GM10266 (cell line): ENCODE data around the gene CHST14.
A peak's percentile ranks its signal among the peaks of the same experiment; 100 is the strongest.

Experiments
- DNase-seq: peaks from one replicate; pipeline ENCODE4 v3.0.0; 2012; ENCODE audit errors: extremely low spot score
- TF ChIP-seq, protein P1 (sequence below): IDR thresholded peaks from 2 replicates; pipeline ENCODE4 v1.5.1; 2012; ENCODE audit warnings: mild to moderate bottlenecking, low read depth; ENCODE audit not compliant: control insufficient read depth, insufficient read depth; ENCODE audit errors: missing control alignments

Gene CHST14

GRCh38 chr15:40511093-40511471 is 40.3 kb downstream of the CHST14 start:
- no peak for DNase-seq
- TF ChIP-seq, protein P1, sequence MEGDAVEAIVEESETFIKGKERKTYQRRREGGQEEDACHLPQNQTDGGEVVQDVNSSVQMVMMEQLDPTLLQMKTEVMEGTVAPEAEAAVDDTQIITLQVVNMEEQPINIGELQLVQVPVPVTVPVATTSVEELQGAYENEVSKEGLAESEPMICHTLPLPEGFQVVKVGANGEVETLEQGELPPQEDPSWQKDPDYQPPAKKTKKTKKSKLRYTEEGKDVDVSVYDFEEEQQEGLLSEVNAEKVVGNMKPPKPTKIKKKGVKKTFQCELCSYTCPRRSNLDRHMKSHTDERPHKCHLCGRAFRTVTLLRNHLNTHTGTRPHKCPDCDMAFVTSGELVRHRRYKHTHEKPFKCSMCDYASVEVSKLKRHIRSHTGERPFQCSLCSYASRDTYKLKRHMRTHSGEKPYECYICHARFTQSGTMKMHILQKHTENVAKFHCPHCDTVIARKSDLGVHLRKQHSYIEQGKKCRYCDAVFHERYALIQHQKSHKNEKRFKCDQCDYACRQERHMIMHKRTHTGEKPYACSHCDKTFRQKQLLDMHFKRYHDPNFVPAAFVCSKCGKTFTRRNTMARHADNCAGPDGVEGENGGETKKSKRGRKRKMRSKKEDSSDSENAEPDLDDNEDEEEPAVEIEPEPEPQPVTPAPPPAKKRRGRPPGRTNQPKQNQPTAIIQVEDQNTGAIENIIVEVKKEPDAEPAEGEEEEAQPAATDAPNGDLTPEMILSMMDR, result no peak

DNA sequence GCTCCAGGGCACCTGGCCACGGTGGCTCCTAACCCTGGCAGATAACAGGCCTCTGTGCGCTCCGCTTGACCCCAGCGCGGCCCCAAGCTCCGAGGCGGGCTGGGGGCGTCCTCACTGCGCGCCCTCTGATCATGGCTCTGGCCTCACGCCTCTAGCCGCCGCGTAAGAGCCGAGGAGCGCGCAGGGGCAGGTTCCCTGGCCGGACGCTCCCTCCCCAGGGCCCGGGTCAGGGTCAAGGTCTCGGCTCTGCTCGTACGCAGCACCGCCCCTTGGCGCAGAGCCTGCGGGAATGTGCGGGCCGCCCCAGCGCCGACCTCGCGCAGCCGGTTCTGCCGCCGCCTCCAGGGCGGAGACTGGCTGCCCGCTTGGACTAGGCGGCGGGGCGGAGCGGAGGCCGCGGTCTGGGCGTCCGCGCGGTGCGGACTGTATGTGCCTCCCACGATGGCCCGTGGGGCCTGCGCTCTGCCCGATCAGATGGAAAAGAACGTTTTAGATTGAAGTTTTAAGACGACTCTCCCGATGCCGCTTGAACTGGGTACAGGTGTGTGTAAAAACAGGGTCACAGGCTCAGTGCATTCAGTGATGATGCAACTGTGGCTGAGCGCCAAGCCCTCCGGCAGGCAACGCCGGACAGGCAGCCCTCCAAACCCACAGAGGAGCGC is 40.8 kb downstream of the CHST14 start:
- TF ChIP-seq, protein P1, result no peak
- peak; percentile 61 for DNase-seq

DNA sequence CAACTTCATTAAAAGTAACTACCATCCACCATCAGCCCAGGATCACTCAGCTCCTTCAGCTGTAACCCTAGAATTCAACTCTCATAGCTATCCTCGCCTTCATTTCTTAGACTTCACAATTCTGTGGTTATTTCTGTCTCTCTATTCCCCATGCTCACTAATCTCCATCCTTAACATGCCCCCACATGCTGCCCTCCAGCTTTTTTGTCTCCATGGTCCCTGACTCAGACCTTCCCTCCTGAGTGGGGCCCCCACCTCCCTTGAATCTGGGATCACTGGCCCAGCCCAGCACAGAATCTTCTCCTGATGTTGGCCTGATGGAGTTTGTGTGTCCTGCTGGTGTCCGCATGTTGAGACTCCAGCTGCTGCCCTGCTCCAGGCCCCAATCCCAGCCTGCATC is 41.7 kb downstream of the CHST14 start:
- TF ChIP-seq, protein P1, result no peak
- DNase-seq, result no peak

DNA sequence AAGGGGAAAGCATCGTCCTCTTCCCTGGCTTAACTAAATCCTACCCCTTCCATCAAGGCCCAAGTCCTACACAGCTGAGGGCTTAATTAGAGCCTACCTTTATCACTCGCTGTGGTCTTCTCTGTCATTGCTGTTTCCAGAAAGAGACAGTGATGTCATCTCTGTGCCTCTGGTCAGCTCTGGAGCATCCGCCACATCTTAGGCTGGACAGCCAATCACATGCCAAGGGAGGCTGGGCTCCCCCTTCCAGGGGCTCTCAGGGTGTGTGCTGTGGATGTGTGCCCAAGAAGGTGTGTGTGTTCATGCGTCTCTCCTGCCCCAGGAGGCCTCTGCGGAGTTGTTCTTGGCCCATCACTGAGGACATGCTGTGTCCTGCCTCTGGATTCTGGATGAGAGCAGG is 42.8 kb downstream of the CHST14 start:
- TF ChIP-seq, protein P1, result no peak
- DNase-seq, result no peak

GRCh38 chr15:40516322-40516721 is 45.5 kb downstream of the CHST14 start:
- no peak for DNase-seq

More at GRCh38 chr15:40516322-40516721, 45.5 kb downstream of the CHST14 start:
- TF ChIP-seq, protein P1, result no peak
